Measurements from ENCODE around the gene CHEK2.
"Not testable (repeated sequence)": the region's sequence is repeated elsewhere in the genome, so short reads cannot be mapped to it uniquely, and the experiment has no call there.

Gene CHEK2

GRCh38 chr22:28693041-28693760, 48.4 kb downstream of the CHEK2 start:
- DNase-seq (ENCODE audit: low read depth, low spot score), result not testable (repeated sequence)

DNA sequence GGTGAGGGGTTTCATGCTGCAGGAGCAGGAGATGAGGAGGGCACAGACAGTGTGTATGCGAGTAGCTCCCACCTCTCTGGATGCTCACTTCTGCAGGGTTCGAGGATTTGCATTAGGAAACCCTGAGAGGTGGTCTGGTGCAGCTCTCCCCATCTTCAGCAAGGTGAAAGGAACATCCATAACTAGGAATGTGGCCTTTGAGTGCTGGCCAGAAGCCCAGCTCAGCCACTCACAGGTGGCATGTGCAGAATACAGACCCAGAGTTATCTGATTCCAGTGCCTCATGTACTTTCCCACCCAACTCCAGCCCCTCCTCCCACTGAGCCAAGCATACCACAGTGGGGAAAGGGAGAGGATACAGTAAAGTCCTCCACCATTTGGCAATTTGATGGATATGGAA, 51.8 kb downstream of the CHEK2 start:
- DNase-seq (ENCODE audit: low read depth, low spot score), result not testable (repeated sequence)

GRCh38 chr22:28682966-28683365, 58.7 kb downstream of the CHEK2 start:
- DNase-seq (ENCODE audit: low read depth, low spot score), result not testable (repeated sequence)

GRCh38 chr22:28680813-28681490, 60.7 kb downstream of the CHEK2 start:
- DNase-seq (ENCODE audit: low read depth, low spot score), result not testable (repeated sequence)

DNA sequence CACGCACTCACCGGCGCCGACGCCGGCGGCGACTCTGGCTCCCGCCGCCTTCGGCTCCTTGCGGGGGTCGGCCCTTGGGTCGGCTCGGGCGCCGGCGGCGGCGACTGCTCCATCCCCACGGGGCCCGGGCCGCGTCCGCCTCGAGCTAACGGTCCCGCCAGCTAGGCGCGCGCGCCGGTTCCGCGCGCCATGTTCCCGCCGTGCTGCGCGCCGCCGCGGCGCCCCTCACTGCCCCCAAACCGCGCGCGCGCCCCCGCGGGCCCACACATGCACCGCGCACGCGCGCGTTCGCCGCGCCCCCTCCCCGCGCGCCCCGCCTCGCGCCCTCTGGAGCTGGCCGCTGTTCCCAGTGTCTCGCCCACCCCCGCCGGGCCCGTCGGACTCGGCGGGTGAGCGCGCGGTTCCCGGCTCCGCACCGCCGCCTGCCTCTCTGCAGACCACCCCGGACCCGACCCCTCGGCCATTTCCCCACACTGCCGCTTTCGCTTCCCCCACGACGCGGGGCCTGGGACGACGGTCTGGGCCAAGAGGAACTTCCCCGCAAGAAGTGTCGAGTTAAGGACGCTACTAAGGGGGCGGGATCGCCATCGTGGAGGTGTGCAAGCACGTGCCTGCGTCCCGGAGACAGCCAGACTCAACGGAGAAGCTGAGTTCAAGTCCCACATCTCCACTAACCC, 61.9 kb downstream of the CHEK2 start, which contains the start of gene TTC28:
Gene TTC28, minus strand, starts transcription at position 230 of the 677 bp plus-strand sequence. Its CDS starts 117 bp downstream, at position 113.
- peak; percentile 93 for DNase-seq (ENCODE audit: low read depth, low spot score)

- DNase-seq (ENCODE audit: low read depth, low spot score), result peak; percentile 9
Measured at GRCh38 chr22:28678778-28679610, 62.6 kb downstream of the CHEK2 start.

- DNase-seq (ENCODE audit: low read depth, low spot score), result not testable (repeated sequence)
Measured at GRCh38 chr22:28678170-28678569, 63.5 kb downstream of the CHEK2 start.

DNA sequence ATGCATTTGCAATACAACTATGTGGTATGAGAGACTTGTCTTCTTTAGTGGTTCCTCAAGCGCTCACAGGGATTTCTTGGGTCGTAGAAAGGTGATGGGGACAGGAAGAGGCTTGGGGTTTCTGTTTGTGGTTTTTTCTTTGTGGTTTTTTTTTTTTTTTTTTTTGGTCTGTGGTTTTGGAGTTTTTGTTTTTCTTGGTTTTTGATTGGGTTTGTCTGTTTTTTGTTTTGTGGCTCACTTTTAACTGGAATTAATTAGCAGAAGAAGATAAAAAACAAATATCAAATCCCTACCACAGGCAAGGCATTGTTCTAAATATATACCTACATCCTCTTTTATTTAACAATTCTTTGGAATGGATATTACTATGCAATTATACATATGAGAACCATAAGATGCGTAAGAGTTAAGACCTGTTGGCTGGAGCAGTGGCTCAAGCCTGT, 67.5 kb downstream of the CHEK2 start:
- peak; percentile 44 for DNase-seq (ENCODE audit: low read depth, low spot score)

DNA sequence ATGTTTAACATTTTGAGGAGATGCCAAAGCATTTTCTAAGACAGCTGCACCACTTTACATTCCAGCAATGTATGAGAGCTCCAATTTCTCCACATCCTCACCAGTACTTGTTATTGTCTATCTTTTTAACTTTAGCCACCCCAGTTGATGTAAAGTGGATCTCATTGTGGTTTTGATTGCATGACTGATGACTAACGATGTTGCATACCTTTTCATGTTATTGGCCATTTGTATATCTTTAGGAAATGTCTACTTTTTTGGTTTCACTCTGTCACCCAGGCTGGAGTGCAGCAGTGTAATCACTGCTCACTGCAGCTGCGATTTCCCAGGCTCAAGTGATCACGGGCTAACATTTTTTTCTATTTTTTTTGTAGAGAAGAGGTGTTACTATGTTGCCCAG, 70.9 kb downstream of the CHEK2 start:
- DNase-seq (ENCODE audit: low read depth, low spot score), result no peak

DNA sequence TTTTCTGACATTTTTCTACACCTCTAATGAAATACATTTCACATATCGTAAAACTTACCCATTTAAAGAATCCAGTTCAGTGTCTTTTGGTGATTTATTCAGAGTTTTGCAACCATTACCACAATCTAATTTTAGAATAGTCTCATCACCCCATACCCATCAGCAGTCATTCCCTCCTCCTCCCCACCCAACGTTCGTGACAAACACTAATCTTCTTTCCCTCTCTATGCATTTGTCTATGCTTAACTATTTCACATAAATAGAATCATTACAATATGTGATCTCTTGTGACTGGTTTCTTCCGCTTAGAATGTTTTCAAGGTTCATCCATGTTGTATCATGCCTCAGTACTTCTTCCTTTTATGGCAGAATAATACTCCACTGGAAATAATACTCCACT, 71.5 kb downstream of the CHEK2 start:
- DNase-seq (ENCODE audit: low read depth, low spot score), result no peak

- no peak for DNase-seq (ENCODE audit: low read depth, low spot score)
Measured at GRCh38 chr22:28669387-28669786, 72.2 kb downstream of the CHEK2 start.

GRCh38 chr22:28663569-28663942, 78.1 kb downstream of the CHEK2 start:
- DNase-seq (ENCODE audit: low read depth, low spot score), result not testable (repeated sequence)

DNA sequence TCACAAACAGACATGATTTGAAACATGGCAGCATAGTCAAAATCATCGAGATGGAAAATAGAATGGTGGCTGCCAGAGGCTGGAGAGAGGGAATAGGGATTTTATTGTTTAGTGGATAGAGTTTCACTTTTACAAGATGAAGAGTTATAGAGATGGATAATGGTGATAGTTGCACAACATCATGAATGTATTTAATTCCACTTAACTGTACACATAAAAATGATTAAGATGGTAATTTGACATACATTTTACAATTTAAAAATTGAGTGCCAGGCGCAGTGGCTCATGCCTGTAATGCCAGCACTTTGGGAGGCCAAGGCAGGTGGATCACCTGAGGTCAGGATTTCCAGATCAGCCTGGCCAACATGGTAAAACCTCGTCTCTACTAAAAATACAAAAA, 83.2 kb downstream of the CHEK2 start:
- DNase-seq (ENCODE audit: low read depth, low spot score), result no peak

DNA sequence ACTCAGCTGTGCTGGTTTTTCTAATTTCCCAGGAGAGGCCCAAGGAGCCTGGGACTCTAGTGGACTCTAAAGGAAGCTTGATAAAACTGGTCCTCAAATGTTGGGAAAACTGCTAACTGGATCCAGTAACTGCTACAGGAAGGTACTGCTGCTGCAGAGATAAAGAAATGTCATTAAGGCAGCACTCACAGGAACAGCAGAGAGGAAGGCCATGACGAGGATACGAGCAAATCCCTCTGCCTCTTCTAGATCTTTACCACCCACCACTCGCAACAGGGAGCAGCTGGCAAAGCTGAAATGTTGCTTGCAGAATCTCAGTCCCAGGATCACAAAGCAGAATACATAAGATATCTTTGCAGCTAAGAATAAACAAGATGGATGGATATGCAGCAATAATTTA, 85.4 kb downstream of the CHEK2 start:
- no peak for DNase-seq (ENCODE audit: low read depth, low spot score)

GRCh38 chr22:28650463-28650862, 91.2 kb downstream of the CHEK2 start:
- no peak for DNase-seq (ENCODE audit: low read depth, low spot score)

DNA sequence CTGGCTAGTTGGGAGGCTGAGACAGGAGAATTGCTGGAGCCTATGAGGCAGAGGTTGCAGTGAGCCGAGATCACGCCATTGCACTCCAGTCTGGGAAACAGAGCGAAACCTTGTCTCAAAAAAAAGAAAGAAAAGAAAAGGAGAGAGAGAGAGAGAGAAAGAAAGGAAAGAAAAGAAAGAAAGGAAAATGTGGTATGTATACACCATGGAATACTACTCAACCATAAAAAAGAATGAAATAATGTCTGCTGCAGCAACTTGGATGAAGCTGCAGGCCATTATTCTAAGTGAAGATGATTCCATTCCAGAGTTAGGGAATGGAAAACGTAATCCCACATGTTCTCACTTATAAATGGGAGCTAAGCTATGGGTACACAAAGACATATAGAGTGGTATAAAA, 92.8 kb downstream of the CHEK2 start:
- no peak for DNase-seq (ENCODE audit: low read depth, low spot score)

DNA sequence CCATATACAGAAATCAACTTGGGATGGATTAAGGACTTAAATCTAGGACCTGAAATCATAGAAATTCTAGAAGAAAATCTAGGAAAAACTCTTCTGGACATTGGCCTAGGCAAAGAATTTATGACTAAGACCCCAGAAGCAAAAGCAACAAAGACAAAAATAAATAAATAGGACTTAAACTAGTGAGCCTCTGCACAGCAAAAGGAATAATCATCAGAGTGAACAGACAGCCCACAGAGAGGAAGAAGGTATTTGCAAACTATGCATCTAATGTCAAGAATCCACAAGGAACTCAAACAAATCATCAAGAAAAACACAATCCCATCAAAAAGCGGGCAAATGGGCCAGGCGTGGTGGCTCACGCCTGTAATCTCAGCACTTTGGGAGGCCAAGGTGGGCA, 94.4 kb downstream of the CHEK2 start:
- peak; percentile 2 for DNase-seq (ENCODE audit: low read depth, low spot score)

DNA sequence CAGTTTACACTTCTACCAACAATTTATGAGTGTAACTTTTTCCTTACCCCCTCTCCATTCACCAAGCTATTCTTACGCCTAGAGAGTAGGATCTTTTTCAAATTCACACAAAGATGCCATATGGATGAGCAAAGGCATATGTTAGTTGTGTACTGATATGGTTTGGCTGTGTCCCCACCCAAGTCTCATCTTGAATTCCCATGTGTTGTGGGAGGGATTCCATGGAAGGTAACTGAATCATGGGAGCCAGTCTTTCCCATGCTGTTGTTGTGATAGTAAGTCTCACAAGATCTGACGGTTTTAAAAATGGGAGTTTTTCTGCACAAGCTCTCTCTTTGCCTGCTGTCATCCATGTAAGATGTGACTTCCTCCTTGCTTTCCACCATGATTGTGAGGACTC, 102.3 kb downstream of the CHEK2 start:
- DNase-seq (ENCODE audit: low read depth, low spot score), result no peak
